Body of pancreas (tissue), 4 donors: ENCODE measurements around the gene CENPB. TPM values are rescaled to one million over a fixed set of nuclear protein-coding genes. Genes with fewer than 3 reads are reported as not detected.

Experiments
- ATAC-seq: fragments of 150-250 bp; one replicate; pipeline ENCODE4 v1.9.1; 2016
- DNase-seq, 4 donors: peaks; one replicate each; pipeline ENCODE4 v3.0.0-alpha.2; 2019
- H3K27ac ChIP-seq, 4 donors: fragments of 200-600 bp; sonication (generic); 1 replicate in 3 of 4; 2 replicates in 1 of 4; pipeline versions ENCODE4 v1.5.1 to v1.6.1; 2016 to 2019; ENCODE audit warnings: mild to moderate bottlenecking in 1 of 4, mixed read lengths in 1 of 4, moderate library complexity in 1 of 4
- H3K27me3 ChIP-seq, 2 donors: fragments of 200-600 bp; sonication (generic); one replicate each; pipeline ENCODE4 v1.6.0; 2016; ENCODE audit warnings: mild to moderate bottlenecking in 1 of 2
- H3K36me3 ChIP-seq, 2 donors: fragments of 200-600 bp; sonication (generic); replicated peaks in 1 of 2; 2 replicates each; pipeline ENCODE4 v1.5.1; 2016; ENCODE audit warnings: low read depth in 2 of 2; ENCODE audit not compliant: insufficient read depth in 1 of 2
- H3K4me1 ChIP-seq: fragments of 200-600 bp; sonication (generic); one replicate; pipeline ENCODE4 v1.6.0; 2016
- H3K4me3 ChIP-seq, 2 donors: fragments of 200-600 bp; sonication (generic); 1 replicate in 1 of 2; 2 replicates in 1 of 2; pipeline ENCODE4 v1.5.1; 2016 to 2019
- H3K9me3 ChIP-seq, 3 donors: fragments of 200-600 bp; sonication (generic); 1 replicate in 2 of 3; 2 replicates in 1 of 3; pipeline ENCODE4 v1.5.1; 2016
- CTCF ChIP-seq, 7 experiments: fragments of 450-650 bp in 4 of 7; fragments of 200-600 bp in 3 of 7; sonication (generic) in 3 of 7; IDR thresholded peaks; one replicate each; pipeline ENCODE4 v1.5.1; 2016 to 2019; ENCODE audit warnings: antibody characterized with exemption in 7 of 7
- POLR2A ChIP-seq, 3 donors: fragments of 450-650 bp; IDR thresholded peaks; one replicate each; pipeline ENCODE4 v1.6.1; 2016; ENCODE audit warnings: antibody characterized with exemption in 3 of 3, mild to moderate bottlenecking in 2 of 3
- WGBS, 2 donors: methylation state at CpG; one replicate each; pipeline ENCODE4 v1.1.5; 2017; 5-methylcytosine and 5-hydroxymethylcytosine counted together
- intact Hi-C: fragments of 100-400 bp; cut with DNase I; formaldehyde crosslinking; loops from one replicate; pipeline ENCODE4 v1.15.1; 2023
- total RNA-seq, 2 donors: library from RNA; depleted of rRNA; stranded (reverse); fragments of >200 nt; gene quantifications; one replicate each; pipeline ENCODE4 v1.1.0, GENCODE V29; 2016

The CENPB gene
- total RNA-seq, 2 donors from 2014 or later = 57.9 to 61.0 TPM

GRCh38 chr20:3787324-3788014 is 929 bp upstream of the CENPB start:
- ATAC-seq (no peak), DNase-seq (no peak)
- H3K27me3 ChIP-seq = no peaks in the 10 kb centered on the region
- no peak overlapping the region for H3K4me3 ChIP-seq
- no peaks in the 10 kb centered on the region for H3K9me3 ChIP-seq
- peak overlapping the region in 2 of 4 donors; percentile 10 to 58 for H3K27ac ChIP-seq
- no peaks in the 10 kb centered on the region for H3K36me3 ChIP-seq
- H3K4me1 ChIP-seq = peaks cover 44% of the 10 kb centered on the region
- no peak for TF ChIP-seq POLR2A (IDR thresholded peaks at IDR 0.05)
- no peak for TF ChIP-seq CTCF (IDR thresholded peaks at IDR 0.05)
- intact Hi-C loops = loop anchor here (5.0 to 10.0 kb wide), 2 partner anchors 35 to 67 kb away; partner anchors contain the start of gene AP5S1
- WGBS, 2 donors = 59% methylated on average over 5 of the region's 5 CpGs

- Histone ChIP-seq H3K4me3 (peak overlapping the region; percentile 35 to 38), H3K27ac (peak overlapping the region; percentile 59 to 85 (median 68)), H3K27me3 (no peaks in the 10 kb centered on the region), H3K4me1 (peaks cover 56% of the 10 kb centered on the region), H3K36me3 (no peaks in the 10 kb centered on the region), H3K9me3 (no peaks in the 10 kb centered on the region)
- ATAC-seq = peak; percentile 45
- intact Hi-C loops = loop anchor here (5.0 to 10.0 kb wide), 2 partner anchors 36 to 69 kb away; partner anchors contain the start of gene AP5S1
- TF ChIP-seq CTCF (IDR thresholded peaks at IDR 0.05) = no peak
- no peak for TF ChIP-seq POLR2A (IDR thresholded peaks at IDR 0.05)
- WGBS, 2 donors = 0% methylated on average over 34 of the region's 35 CpGs; no CpG with 5 or more reads in 1 of the 2 donors
- DNase-seq = peak; percentile 53 to 61 (median 60)
Measured at GRCh38 chr20:3786126-3786484, 435 bp downstream of the CENPB start.

- Histone ChIP-seq H3K36me3 (no peaks in the 10 kb centered on the region), H3K4me1 (peaks cover 60% of the 10 kb centered on the region), H3K27ac (peak overlapping the region; percentile 59 to 85 (median 68)), H3K27me3 (no peaks in the 10 kb centered on the region), H3K9me3 (no peaks in the 10 kb centered on the region), H3K4me3 (peak overlapping the region; percentile 35 to 38)
- ATAC-seq (no peak), DNase-seq (peak in 2 of 4 donors; percentile 40 to 44)
- WGBS, 2 donors = 29 to 52% methylated on average over 10 to 68 of the region's 79 CpGs
- intact Hi-C loops = loop anchor here (5.0 to 10.0 kb wide), 2 partner anchors 37 to 69 kb away; partner anchors contain the start of gene AP5S1
- TF ChIP-seq CTCF (IDR thresholded peaks at IDR 0.05) (no peak), POLR2A (IDR thresholded peaks at IDR 0.05) (peak in 2 of 3 donors; percentile 7 to 10)
Measured at GRCh38 chr20:3785240-3786125, 1.1 kb downstream of the CENPB start.

GRCh38 chr20:3784863-3785239 is 1.7 kb downstream of the CENPB start:
- TF ChIP-seq POLR2A (IDR thresholded peaks at IDR 0.05) (no peak), CTCF (IDR thresholded peaks at IDR 0.05) (no peak)
- H3K27me3 ChIP-seq = no peaks in the 10 kb centered on the region
- no peaks in the 10 kb centered on the region for H3K36me3 ChIP-seq
- no peak for ATAC-seq
- DNase-seq = no peak
- no peak overlapping the region for H3K4me3 ChIP-seq
- H3K4me1 ChIP-seq = peaks cover 60% of the 10 kb centered on the region
- no peaks in the 10 kb centered on the region for H3K9me3 ChIP-seq
- intact Hi-C loops = loop anchor here (5.0 to 10.0 kb wide), 2 partner anchors 37 to 70 kb away; partner anchors contain the start of gene AP5S1
- 87 to 90% methylated on average over 6 of the region's 6 CpGs for WGBS, 2 donors
- H3K27ac ChIP-seq = peak overlapping the region in 3 of 4 donors; percentile 61 to 85 (median 76)
